Suppressor macrophage (primary cell): Measurements from ENCODE around the gene KLK6.

ENCODE experiments used
- DNase-seq, 4 experiments: peaks; one replicate each; pipeline ENCODE4 v3.0.0-alpha.2; 2020 to 2022

KLK6 gene

DNA sequence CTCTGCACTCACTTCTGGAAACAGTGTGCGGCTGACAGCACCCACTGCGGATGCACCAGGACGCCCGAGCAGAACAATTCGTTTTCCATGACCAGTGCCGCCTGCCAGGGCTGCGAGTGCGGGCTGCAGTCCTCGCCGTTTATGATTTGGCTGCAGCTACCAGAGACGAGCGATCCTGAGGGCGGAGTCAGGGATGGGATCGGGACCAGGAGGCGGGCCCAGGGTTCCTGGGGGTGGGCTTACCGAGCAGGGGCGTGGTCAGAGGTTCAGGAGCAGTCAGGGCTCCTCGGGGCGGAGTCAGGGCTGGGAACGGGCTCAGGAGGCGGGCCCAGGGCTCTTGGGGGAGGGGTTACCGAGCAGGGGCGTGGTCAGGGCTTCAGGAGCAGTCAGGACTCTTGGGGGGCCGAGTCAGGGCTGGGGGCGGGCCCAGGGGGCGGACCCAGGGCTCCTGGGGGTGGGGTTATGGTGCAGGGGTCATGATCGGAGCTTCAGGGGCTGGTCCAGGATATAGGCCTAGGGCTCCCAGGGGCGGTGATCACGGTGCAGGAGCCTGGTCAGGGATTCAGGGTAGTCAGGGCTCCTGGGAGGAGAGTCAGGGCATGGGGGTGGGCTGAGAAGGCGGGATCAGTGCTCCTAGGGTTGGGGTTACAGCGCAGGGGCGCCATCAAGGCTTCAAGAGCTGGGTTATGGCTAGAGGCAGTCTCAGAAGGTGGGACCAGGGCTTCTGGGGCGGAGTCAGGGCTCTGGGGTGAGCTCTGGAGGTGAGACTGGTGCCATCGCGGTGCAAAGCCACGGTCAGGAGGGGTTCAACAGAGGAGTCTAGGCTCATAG lies 59.9 kb downstream of the KLK6 start:
- peak; percentile 67 to 83 (median 70) for DNase-seq
